GM19240 (cell line): ENCODE measurements around the gene ALKBH4.
A peak's percentile ranks its signal among the peaks of the same experiment; 100 is the strongest.
"Not testable (repeated sequence)": the region's sequence is repeated elsewhere in the genome, so short reads cannot be mapped to it uniquely, and the experiment has no call there.

Experiments
- DNase-seq: peaks from one replicate; pipeline ENCODE4 v3.0.0; 2011; ENCODE audit warnings: low spot score; ENCODE audit not compliant: insufficient read length

ALKBH4 gene, protein sequence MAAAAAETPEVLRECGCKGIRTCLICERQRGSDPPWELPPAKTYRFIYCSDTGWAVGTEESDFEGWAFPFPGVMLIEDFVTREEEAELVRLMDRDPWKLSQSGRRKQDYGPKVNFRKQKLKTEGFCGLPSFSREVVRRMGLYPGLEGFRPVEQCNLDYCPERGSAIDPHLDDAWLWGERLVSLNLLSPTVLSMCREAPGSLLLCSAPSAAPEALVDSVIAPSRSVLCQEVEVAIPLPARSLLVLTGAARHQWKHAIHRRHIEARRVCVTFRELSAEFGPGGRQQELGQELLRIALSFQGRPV

DNA sequence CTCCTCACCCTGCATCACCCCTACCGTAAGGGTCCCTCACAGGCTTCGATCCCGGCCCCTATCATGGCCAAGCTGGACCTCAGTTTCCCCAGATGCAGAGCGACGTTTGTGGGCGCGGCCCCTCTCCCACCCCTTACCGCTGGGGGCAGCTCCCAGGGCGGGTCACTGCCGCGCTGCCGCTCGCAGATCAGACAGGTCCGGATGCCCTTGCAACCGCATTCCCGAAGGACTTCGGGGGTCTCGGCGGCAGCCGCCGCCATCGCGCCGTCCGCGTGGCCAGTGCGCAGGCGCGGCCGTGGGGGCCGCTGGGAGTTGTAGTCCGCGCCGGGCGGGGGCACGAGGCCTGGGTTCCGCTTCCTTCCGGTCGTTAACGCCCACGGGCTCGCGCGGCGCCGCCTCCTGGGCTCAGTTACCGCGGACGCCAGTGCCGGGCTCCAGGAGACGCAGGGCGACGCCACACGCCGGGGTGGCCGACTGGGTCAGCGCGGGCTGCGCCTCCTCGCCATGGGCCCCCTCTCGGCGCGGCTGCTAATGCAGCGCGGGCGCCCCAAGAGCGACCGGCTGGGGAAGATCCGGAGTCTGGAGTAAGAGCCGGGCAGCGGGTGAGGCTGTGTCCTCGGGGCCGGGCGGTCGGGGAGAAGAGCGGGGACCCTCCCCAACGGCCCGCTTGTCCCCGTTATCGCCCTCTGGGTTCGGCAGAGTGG is at the start of gene ALKBH4, which contains the start of gene LRWD1:
ALKBH4 (minus strand) TSS at position 287 of the 704 bp plus-strand sequence; CDS start at position 260, 27 bp downstream.
LRWD1 (plus strand) TSS at position 408 of the 704 bp plus-strand sequence; CDS start at position 505, 97 bp downstream.
- DNase-seq = peak; percentile 99

GRCh38 chr7:102512642-102513221 is 48.1 kb upstream of the ALKBH4 start:
- peak; percentile 2 for DNase-seq

GRCh38 chr7:102511860-102512522 is 47.3 kb upstream of the ALKBH4 start:
- not testable (repeated sequence) for DNase-seq

GRCh38 chr7:102510575-102510974 is 45.9 kb upstream of the ALKBH4 start:
- not testable (repeated sequence) for DNase-seq

DNA sequence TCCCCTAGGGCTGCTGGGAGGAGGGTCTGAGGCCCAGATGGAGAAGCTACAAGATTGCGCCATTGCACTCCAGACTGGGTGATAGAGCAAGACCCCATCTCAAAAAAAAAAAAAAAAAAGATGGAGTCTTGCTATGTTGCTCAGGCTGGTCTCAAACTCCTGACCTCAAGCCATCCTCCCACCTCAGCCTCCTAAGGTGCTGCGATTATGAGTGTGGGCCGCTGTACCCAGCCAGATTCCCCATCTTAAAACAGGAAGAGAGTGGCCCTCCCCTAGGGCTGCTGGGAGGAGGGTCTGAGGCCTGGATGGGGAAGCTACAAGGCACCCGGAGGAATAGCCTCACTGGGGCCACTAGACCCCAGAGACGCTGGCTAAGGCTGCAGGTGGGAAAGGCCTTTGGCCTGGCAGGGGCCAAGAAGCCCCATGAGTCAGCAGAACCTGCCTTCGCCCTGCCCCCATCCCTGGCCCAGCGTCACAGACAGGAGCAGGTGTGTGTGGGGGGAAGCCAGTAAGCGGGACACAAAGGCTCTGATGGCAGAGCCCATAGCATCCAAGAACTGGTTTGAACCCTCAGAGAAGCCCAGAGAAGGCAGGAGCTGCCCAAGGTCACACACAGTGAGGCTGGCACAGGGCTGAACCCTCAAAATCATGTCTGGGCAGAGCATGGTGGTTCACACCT is 42.9 kb upstream of the ALKBH4 start:
- not testable (repeated sequence) for DNase-seq

GRCh38 chr7:102505298-102506185 is 40.9 kb upstream of the ALKBH4 start:
- not testable (repeated sequence) for DNase-seq

- DNase-seq = not testable (repeated sequence)
These were observed 38.5 kb upstream of the ALKBH4 start for GRCh38 chr7:102503141-102503540.

- DNase-seq = not testable (repeated sequence)
These were observed 33.7 kb upstream of the ALKBH4 start for GRCh38 chr7:102498321-102498720.

- DNase-seq = not testable (repeated sequence)
These were observed 32.6 kb upstream of the ALKBH4 start for GRCh38 chr7:102497308-102497707.

DNA sequence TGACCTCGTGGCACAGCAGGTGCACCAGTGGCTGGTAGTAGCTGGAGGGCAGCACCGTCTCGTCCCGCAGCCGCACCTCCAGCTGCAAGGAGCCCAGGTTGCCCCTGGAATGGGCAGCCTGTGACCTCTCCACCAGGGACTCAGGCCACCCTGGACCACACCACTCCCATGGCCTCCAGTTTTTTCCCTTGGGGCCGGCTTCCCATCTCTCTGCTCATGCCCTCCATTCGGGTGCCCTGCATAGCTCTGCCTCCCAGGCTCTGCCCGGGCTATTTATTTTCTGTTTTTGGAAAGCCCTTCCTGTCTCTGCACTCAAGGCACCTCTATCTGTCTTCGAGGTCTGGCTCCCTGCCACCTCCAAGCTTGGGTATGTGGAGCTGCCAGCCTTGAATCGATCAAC is 32.2 kb upstream of the ALKBH4 start:
- not testable (repeated sequence) for DNase-seq

DNA sequence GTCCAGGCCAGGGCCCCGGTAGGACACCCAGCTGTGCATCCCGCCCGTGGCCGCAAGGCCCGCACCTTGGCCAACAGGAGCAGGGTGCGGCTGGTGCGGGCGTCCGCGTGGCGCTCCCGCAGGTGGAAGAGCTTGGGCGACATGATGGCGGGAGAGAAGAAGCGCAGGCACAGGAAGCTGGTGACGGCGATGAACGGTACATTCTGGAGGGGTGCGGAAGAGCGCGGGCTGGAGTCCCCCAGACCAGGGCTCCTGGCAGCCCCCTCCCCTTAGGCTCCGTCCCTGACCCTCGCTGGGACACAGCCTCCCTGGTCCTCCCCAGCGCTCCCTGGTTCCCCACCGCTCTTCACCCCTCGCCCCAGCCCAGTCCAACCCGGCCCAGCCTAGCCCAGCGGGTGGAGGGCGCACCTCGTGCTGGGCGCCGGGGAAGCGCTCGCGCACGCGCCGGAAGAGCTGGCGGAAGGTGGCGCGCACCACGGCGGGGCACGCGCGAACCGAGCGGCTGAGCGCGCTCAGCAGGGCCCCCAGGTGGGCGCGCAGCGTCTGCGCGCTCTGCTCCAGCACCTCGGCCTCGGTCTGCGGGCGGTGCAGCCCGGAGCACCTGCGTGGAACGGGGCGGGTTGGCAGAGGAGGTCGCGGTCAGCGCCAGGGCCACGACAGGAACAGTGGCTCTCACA is 29.9 kb upstream of the ALKBH4 start:
- not testable (repeated sequence) for DNase-seq

DNA sequence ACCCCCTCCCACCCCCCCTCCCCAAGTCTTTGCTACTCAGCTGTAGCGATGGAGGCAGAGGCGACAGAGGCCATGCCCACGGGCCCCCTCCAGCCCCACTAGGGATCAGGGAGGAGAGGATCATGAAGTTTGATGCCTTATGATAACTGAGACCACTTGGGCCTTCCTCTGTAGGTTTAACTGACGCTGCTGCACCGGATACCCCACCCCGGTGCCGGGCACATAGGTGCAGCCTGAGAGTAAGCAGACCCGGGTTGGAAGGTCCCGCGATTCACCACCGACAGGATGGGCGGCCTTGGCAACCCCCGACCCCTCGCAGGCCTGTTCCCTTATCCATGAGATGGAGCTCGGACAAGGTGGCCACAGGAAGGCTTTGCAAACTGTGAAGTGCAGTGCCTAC is 29.4 kb upstream of the ALKBH4 start:
- DNase-seq = not testable (repeated sequence)

- DNase-seq = not testable (repeated sequence)
These were observed 28.7 kb upstream of the ALKBH4 start for GRCh38 chr7:102493220-102493935.

DNA sequence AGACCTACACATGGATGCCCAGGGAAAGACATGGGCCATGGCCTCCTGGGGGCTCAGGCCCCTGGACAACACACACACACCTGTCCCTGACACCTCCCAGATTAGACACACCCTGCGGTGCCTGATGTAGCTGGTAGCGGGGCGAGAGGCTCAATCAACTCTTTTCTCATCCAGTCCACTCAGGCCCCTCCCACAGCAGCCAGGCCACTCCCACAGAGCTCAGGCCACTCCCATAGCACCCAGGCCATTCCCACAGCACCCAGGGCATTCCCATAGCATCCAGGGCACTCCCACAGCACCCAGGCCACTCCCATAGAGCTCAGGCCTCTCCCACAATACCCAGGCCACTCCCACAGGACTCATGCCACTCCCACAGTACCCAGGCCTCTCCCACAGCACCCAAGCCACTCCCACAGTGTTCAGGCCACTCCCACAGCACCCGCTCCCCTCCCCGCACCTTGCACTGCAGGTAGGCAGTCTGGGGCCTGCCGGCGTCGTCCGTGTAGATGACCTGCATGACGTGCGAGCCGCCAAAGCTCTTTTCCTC is 25.9 kb upstream of the ALKBH4 start:
- DNase-seq = not testable (repeated sequence)

DNA sequence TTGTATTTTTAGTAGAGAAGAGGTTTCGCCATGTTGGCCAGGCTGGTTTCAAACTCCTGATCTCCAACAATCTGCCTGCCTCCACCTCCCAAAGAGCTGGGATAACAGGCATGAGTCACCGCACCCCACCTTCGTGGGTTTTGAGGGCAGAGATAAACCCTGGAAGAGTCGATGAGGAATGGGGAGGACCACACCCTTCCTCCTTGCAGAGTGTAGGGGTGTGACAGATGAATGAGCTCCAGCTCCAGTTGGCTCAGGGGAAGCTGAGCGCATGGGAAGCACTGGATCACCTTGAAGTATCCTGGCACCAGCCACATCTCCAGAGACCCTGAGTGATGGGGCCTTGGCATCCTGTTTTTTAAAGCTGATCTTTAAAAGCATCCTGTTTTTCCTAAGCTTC is 19.7 kb upstream of the ALKBH4 start:
- not testable (repeated sequence) for DNase-seq

DNA sequence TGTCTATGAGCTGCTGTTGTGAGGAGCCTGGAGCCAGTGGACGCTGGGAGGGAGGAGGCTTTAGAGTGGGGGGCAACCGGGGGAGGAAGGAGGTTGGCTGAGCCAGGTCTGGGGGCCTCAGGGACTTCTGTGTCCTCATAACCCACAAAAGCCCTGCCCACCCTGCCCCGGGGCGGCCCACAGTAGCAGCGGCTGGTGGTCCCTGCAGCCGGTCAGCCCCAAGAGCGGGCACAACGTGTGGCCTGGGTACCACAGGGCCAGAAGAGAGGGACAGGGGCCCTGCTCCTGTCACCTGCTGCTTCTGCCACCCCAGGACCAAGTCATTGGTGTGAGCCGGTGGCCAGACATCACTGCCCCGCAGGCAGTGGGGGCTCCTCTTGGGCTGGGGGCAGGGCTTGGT is 17.3 kb upstream of the ALKBH4 start:
- DNase-seq = not testable (repeated sequence)

DNA sequence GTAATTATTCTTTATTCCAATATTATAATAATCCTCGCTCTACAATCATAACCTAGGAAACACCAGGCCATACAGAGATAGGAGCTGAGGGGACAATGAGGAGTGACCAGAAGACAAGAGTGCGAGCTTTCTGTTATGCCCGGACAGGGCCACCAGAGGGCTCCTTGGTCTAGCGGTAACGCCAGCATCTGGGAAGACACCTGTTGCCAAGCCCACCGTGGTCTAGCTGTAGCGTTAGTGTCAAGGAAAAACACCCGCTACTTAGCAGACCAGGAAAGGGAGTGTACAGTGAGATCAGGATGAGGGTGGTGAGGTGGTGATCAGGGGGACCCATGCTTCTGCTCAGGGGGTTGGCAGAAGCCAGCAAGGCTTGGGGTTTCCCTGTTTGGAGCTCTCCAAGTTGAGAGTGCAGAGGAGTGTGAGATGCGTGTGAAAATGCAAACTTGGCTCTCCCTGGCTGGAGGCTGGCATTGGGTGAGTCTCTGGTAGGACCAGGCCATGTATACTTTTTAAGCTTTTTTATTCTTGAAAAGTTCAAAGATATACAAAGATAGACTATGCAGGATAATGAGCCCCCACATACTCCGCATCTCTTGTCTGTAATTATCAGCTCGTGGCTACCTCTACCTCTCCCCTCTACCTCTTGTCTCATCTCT is 15.4 kb upstream of the ALKBH4 start:
- DNase-seq = not testable (repeated sequence)

GRCh38 chr7:102479209-102479584 is 14.5 kb upstream of the ALKBH4 start:
- not testable (repeated sequence) for DNase-seq
